Erythroblast (primary cell): ENCODE results near the gene ADTRP.
"Not testable (repeated sequence)": the region's sequence is repeated elsewhere in the genome, so short reads cannot be mapped to it uniquely, and the experiment has no call there.

Experiments
- DNase-seq, 2 experiments: peaks; one replicate each; lab custom pipeline; 2025; lab: John Stamatoyannopoulos, UW
- GATA1 ChIP-seq: IDR thresholded peaks from 2 replicates; pipeline ENCODE4 v1.6.1; 2011; ENCODE audit warnings: low read depth, mild to moderate bottlenecking, control low read depth, low read length, moderate library complexity
- POLR2A ChIP-seq: IDR thresholded peaks from 2 replicates; pipeline ENCODE4 v1.6.1; 2011; ENCODE audit warnings: mild to moderate bottlenecking, low read length

Gene ADTRP

DNA sequence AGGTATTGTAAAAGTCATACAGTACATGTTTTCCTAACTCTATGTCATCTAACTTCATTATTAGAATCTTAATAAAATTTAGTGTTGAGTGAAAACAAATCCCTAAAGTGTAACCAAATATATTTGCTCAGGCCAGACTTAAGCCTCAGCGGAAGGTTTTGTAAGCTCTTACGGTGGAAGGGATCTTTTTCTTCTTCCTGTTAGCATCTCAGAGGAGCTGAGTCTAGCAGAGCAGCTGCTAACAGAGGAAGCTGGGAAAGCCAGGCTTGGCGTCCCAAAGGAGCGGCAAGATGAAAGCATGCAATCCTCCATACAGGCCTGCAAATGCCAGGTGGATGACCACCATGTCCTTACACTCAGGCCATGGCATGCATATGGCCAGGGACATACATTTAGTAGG, 72.4 kb downstream of the ADTRP start:
- DNase-seq, result no peak
- TF ChIP-seq POLR2A, result no peak
- TF ChIP-seq GATA1, result no peak

DNA sequence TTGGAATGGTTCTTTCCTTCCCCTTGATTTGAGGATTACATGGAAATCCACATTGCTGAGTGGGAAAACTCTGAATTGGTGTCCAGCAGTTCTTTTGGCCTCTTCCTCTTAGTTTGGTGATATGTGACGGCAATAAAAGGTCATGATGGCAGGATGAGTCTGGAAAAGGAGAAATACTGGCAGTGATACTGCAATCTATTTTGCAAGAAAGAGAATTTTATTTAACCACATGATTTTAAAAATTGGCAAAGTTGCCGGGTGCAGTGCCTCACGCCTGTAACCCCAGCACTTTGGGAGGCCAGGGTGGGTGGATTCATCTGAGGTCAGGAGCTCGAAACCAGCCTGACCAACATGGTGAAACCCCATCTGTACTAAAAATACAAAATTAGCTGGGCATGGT, 73.1 kb downstream of the ADTRP start:
- TF ChIP-seq GATA1 (no peak), POLR2A (no peak)
- no peak for DNase-seq

DNA sequence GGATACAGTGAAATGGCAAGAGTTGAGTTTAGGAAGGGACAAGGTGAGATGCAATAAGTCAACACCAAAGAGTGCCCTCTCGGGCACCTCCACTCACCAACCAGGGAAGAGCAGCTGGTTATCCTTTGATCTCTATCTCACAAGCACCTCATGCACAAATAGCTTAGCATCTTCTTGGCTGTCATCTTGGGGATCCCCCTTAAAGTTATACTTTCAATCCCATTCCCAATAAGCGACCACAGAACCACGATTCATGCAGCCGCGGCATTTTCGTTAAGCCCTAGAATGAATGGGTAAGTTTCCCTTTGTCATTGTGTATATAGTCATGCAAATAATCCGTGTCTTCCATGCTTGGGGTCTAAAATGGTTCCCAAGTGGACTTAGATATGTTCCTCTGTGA, 73.5 kb downstream of the ADTRP start:
- DNase-seq, result no peak
- no peak for TF ChIP-seq GATA1
- no peak for TF ChIP-seq POLR2A

DNA sequence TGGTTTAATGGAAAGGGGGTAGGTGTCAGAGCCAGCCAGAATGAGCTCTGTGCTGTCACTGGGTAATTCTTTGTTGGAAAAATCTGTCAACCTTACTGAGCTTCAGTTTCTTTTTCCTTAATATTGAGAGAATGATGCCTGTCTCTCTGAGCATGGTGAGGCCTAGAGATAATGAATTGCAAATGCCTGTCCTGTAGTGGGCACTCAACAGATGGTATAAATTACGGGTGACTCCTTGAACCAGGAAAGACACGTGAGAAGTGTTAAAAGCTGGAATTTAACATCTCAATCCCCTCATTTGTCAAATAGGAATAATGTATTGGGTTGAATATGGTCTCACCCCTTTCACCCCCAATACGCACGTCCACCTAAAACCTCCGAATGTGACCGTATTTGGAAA, 74.9 kb downstream of the ADTRP start:
- TF ChIP-seq GATA1, result no peak
- TF ChIP-seq POLR2A, result no peak
- DNase-seq, result no peak

DNA sequence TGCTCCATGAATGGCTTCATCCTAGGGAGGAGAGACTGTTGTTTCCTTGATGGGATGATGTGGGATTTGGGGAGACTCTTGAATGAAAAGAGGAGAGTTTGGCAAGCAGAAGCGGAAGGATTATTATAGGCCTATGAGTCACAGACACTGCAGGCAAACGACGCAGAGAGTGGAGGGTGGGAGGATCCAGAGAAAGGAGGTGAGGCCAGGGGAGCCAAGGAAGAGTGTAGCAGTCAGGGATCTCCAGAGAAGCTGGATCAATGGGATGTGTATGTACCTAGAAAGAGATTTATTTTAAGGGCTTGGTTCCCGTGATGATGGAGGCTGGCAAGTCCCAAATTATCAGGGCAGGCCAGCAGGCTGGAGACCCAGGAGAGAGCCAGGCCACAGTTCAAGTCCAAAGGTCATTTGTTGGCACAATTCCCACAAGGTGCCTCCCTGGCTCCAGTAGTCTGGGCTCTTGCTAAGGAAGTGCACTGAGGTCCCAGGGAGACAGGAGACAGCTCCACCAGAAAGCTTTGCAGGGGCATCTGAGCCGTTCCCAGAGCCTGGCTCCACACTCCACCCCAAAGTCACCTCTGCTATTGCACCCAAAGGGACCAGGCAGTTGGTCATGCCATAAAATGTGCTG, 76.0 kb downstream of the ADTRP start:
- TF ChIP-seq GATA1 (no peak), POLR2A (no peak)
- DNase-seq, result no peak

DNA sequence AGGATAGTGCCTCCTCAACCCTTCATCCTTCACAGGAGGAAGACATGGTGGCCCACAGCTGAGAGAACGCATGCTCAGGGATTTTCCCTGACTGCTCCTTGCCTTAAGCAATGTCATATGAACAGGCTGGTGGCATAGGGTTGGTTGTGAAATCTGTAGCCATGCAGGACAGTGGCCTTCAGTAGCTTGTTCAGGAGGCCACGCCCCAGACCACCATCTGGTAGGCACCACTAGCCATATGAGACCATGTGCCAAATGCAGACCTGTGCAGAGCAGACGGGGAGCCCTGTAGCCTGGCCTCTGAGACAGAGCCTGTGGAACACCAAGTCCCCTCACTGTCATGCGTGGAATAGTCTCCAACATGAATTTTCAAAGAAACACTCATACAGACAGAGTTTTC, 76.5 kb downstream of the ADTRP start:
- TF ChIP-seq GATA1 (no peak), POLR2A (no peak)
- DNase-seq, result no peak

DNA sequence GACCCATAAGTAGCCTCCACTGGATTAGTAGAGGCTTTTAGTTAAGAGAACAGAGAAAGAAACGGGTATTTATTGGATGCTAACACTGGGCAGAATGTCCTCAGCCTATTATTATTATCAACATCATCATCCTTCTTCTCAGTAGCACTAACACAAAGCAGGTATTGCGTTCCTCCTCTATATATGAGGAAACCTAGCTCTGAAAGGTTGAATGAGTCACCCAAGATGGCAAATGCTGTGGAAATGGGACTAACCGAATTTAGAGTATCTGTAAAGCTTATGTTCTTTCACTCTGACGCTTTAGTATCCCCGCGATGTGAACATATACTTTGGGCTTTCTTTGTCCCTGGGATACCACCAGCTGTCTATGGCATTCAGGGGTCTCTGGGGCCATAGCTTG, 77.0 kb downstream of the ADTRP start:
- TF ChIP-seq POLR2A (no peak), GATA1 (no peak)
- DNase-seq, result no peak

DNA sequence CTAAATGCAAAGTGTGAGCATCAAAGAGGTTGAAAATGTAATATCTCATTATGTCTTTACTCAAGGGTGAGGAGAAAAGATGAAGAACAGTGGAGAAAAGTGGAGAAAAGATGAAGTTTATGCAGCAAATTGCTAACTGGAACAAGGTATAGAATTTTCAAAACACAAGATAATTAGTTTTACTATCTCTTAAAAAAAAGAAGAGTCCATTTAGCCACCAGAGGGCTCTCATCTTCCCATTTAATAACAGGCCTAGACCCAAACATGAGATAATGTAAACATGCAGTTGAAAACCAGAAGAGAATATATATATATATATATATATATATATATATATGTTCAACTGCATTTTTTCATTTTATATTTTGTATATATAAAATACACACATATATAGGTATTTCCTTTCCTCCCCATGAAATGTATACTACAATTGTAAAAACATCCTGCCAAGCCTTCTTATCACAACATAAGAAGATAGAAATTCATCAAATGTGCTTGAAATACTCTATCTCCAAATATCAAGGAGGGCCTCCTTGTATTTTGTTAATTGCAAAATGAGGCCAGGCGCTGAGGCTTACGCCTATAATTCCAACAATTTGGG, 78.4 kb downstream of the ADTRP start:
- DNase-seq, result peak; percentile 48 to 63
- no peak for TF ChIP-seq POLR2A
- no peak for TF ChIP-seq GATA1

DNA sequence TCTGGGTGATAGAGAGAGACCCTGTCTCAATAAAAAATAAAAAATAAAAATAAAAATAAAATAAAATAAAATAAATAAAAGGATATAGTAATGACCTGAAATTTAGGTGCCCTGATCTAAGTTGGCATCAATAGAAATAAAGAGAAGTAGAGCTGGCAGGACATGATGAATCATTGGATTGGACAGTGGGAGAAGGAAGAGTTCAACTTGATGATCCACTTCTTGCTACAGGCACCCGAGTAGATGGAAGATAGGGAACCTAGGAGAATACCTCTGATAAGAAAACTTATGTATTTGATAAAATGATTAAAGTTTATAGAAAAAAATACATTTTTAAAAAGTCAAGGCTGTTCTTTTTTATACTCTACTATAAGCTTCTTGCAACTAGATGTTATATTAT, 79.0 kb downstream of the ADTRP start:
- DNase-seq, result no peak
- no peak for TF ChIP-seq GATA1
- TF ChIP-seq POLR2A, result no peak

DNA sequence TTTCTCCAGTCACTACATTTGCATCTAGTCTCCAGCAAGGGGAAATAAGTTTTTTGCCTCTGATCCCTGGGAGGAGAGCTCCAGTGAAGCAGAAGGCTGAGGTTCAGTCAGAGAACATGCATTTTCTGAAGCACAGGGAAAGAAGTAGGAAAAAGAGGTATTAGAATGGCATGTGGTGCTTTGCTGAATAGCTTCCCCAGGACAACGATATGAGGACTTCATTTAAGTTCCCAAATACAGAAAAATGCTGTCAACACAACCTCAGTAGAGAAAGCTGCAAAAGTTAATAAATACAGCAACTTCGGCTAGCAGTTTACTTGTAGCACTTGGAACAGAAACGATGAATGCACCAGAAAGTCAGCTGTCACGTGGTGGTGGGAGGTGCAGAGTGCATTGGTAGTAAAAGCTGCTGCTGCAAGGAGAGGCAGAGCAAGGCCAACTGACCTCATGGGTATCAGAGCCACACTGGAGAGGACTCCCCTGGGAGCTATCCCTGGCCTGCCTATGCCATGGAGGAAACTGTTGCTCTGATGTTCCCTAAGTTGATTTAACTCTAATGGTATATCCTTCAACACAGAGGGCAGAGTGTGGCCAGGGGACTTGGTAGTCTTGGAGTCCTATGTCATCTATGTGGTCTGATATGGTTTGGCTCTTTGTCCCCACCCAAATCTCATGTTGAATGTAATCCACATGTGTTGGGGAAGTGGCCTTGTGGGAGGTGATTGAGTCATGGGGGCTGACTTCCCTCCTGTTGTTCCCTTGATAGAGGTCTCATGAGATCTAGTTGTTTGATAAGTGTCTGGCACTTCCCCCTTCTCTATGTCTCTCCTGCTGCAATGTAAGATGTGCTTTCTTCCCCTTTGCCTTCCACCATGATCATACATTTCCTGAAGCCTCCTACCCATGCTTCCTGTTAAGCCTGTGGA, 85.9 kb downstream of the ADTRP start:
- DNase-seq, result no peak
- no peak for TF ChIP-seq POLR2A
- TF ChIP-seq GATA1, result no peak

DNA sequence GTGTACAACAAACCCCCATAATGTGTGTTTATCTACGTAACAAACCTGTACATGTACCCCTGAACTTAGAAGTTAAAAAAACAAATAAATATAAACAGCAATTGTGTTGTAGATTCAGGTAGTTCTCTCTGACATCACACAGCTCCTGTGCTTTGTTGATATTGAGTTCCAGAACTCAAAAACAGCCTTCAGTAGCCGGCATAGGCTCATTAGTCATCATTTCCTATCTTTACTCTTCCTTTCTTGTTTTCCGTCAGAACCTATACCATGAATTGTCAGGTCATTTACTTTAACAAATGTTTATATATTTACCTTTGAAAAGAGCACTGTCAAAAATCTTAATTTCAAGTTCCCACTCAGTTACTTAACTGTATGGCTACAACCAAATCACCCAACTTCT, 88.8 kb downstream of the ADTRP start:
- no peak for TF ChIP-seq GATA1
- TF ChIP-seq POLR2A, result no peak
- no peak for DNase-seq

DNA sequence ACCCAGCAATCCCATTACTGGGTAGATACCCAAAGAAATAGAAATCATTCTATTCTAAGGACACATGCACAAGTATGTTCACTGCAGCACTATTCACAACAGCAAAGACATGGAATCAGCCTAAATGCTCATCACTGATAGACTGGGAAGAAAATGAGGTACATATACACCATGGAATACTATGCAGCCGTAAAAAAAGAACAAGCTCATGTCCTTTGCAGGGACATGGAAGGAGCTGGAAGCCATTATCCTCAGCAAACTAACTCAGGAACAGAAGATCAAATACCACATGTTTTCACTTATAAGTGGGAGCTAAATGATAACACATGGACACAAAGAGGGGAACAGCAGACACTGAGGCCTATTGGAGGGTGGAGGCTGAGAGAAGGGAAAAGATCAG, 89.2 kb downstream of the ADTRP start:
- not testable (repeated sequence) for DNase-seq

DNA sequence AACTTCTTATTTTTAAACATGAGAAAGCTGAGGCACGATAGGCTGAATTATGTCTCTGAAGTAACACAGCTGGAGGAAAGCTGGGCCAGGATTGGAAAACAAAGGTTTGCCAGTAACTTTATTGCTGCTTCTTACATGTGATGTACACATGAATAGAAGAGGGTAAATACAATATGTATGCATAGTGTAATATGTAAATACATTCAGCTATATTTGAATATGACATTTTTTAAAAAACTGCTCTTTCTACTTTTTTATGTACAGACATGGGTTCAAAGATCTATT, 90.2 kb downstream of the ADTRP start:
- TF ChIP-seq POLR2A, result no peak
- no peak for DNase-seq

DNA sequence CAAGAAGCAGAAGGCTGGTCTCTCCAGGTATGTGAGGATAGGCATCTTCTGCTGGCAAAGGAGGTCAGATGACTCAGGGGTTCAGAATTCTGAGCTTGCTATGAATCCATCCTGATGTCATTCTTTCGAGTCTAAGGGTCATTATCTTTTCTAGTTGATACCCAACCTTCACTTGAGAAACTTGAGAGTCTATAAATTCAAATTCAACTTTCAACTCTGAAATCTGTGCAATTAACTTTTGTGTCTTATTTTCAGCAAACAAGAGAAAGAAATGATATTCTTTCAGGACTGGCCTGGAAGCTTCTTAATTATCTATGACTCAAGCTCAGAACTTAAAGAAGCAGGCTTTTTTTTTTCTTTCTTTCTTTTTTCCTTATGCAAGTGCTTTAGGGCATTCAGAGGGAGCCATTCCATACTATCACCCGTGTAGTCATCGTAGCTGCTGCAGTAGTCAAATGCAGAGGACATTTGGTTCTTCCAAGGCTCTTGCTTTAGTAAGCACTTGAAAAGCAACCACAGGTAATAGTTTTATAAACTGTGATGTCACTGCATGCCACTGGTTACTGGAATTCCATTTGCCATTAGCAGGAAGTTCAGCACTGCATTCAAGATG, 93.0 kb downstream of the ADTRP start:
- no peak for TF ChIP-seq GATA1
- TF ChIP-seq POLR2A, result no peak
- DNase-seq, result no peak
